GM21515 (cell line): Measurements from ENCODE around the gene TSPAN10.
"Not testable (repeated sequence)": the region's sequence is repeated elsewhere in the genome, so short reads cannot be mapped to it uniquely, and the experiment has no call there.

Experiments
- ATAC-seq: cut with Tn5 transposase; IDR thresholded peaks from one replicate; pipeline ENCODE4 v1.9.1; 2021; ENCODE audit not compliant: unreplicated experiment

Gene TSPAN10

GRCh38 chr17:81659038-81659437 is 22.0 kb downstream of the TSPAN10 start:
- no peak for ATAC-seq

GRCh38 chr17:81660441-81660840 is 23.4 kb downstream of the TSPAN10 start:
- ATAC-seq = no peak

DNA sequence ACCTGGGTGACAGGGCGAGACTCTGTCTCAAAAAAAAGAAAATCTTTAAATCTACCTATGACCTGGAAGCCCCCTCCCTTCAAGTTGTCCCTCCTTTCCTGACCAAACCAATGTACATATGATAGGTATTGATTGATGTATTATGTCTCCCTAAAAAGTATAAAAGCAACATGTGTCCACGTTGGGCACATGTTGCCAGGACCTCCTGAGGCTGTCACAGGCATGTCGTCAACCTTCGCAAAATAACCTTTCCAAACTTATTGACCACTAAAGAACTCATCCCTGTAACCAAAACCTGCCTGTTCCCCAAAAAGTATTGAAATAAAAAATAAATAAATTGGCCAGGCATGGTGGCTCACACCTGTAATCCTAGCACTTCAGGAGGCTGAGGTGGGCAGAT is 25.0 kb downstream of the TSPAN10 start:
- no peak for ATAC-seq

DNA sequence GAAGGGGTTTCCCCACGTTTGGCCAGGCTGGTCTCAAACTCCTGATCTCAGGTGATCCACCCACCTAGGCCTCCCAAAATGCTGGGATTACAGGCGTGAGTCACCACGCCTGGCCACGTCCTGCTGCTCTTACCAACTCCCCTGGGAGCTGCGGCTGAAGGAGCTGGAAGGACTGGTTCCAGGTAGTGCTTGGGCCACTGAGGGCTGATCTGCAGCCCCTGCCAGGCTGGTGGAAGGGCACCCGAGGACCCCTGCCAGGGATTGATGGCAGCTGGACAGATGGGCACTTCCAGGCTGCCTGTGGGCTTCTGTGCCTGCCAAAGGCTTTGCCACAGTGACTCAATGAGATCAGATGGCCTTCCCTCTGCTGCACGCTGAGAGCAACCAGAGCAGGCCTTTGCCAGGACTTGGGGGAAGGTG is 27.1 kb downstream of the TSPAN10 start:
- no peak for ATAC-seq

DNA sequence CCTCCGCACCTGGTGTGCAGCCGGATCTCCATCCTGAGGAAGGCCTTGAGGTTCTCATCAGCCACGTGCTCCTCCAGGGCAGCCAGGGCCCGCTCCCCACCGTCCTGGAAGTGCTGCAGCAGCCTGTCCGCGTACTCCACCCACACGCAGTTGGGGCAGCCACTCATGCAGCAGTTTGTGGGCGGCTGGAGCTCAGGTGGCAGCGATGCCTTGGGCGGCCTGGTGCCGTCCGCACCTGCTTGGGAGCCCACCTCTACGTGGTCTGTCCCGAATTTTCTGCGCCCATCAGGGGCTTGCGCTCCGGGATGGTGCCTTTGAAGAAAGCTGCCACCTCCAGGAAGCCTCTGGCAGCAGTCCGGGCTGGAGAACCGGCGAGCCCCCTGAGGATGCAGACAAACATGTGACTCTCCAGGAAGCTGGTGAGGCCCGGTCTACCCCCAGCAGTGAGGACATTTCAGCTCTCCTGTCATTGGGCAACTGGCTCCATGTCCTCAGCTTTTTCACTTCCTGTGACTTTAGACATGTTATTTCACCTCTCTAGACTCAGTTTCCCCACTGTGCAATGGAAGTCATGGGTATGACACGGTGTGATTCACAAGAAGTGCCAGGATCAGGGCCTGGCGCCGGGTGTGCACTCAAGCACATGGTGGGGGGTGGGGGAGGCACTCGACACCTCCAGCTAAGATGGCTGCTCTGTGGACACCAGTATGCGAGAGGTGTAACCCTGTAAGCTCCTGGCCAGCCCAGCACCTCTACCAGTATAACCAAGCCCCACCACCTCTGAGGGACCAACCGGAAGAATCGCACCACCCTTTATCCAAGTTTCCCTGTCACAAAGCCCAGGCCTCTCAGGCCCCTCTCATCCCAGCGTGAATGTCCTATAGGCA is 28.5 kb downstream of the TSPAN10 start:
- ATAC-seq = peak; percentile 7

GRCh38 chr17:81666092-81666341 is 29.0 kb downstream of the TSPAN10 start:
- ATAC-seq = no peak

DNA sequence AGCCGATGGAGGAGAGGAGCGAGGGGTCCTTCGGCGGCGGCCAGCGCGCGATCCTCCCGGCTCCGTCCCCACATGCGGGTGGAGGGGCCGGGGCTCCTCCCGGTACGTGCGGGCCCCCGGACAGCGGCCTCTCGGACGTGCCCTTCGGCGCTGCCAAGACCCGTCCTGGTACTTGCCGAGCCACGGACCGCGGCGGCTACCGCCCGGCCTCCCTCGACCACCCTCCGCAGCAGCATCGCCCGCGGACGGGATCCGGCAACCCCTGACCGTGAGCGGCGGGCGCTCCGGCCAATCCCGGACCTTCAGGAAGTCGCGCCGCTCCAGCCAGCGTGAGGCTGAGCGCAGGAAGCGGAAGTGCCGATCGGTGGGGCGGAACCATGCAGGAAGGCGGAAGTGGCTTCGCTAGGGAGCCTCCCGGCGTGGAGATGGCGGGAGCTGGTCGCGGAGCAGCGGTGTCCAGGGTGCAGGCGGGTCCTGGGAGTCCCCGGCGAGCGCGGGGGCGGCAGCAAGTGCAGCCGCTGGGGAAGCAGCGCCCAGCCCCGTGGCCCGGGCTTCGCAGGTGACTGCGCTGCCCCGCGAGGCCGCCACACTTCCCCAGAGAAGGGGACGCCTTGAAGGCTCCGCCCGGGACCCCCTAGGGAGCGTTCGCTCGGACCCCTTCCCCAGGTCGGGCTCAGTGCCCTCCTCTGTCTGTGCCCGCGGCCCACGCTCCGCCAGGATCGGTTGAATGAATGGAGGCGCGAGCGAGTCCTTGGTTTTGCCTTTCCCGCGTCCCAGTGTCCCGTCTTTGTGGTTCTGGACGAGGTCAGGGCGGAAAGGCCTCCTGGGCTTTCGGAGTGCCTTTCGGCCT is 29.6 kb downstream of the TSPAN10 start, which contains the start of the genes CCDC137 and OXLD1:
Gene CCDC137 (plus strand): TSS at position 396 of the 850 bp plus-strand sequence. CDS start 30 bp downstream, at position 426.
Gene OXLD1 (minus strand): TSS at position 264 of the 850 bp plus-strand sequence. CDS start 28 bp downstream, at position 236.
- ATAC-seq = peak; percentile 86

- no peak for ATAC-seq
Observed at GRCh38 chr17:81667754-81668153, 30.8 kb downstream of the TSPAN10 start.

DNA sequence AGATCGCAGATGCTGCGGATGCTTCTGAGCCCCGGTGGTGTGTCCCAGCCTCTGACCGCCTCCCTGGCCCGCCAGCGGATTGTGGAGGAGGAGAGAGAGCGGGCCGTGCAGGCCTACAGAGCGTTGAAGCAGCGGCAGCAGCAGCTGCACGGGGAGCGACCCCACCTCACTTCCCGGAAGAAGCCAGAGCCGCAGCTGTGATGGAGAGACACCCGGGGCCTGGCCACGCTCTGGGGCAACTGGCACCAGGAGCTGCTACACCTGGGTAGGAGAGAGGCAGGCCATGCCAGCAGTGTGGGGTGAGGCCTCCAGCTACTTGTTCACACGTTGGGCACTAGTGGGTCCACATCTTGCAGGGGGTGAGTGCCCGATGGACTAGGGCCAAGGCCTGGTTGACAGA is 35.5 kb downstream of the TSPAN10 start:
- ATAC-seq = no peak

DNA sequence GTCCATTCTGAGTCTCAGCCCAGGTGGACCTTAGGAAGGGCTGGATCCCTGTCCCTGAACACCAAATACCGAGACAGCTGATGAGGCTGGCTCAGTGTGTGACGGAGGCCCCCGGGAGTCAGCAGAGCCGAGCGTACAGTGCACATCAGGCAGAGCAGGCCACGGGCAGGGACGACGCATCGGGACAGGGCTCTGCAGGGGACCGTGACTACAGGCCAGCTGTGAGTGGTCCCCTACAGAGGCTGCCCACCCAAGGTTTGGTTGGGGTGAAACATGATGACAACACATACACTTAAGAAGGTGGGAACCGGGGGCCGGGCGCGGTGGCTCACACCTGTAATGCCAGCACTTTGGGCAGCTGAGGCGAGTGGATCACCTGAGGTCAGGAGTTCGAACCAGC is 36.0 kb downstream of the TSPAN10 start:
- no peak for ATAC-seq

- ATAC-seq = no peak
Observed at GRCh38 chr17:81673561-81674258, 36.7 kb downstream of the TSPAN10 start.

DNA sequence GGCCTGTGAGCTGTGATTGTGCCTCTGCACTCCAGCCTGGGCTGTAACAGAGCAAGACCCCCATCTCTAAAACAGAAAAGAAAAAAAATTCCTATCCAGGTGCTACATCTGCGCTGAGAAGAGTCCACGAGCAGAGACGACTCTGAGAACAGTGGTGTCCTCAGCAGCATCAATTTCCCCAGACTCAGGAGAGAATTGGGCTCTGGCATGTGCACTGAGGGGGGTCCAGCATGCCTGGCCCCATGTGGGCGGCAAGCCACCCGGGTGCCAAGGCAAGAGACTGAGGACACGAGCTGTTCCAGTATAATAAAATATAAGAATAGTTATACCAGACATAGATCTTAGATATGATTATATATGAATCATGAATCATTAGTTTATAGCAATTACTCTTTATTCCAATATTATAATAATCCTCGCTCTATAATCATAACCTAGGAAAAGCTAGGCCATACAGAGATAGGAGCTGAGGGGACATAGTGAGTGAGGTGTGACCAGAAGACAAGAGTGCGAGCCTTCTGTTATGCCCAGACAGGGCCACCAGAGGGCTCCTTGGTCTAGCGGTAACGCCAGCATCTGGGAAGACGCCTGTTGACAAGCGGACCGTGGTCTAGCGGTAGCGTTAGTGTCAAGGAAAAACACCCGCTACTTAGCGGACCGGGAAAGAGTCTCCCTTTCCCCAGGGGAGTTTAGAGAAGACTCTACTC is 38.7 kb downstream of the TSPAN10 start:
- not testable (repeated sequence) for ATAC-seq

DNA sequence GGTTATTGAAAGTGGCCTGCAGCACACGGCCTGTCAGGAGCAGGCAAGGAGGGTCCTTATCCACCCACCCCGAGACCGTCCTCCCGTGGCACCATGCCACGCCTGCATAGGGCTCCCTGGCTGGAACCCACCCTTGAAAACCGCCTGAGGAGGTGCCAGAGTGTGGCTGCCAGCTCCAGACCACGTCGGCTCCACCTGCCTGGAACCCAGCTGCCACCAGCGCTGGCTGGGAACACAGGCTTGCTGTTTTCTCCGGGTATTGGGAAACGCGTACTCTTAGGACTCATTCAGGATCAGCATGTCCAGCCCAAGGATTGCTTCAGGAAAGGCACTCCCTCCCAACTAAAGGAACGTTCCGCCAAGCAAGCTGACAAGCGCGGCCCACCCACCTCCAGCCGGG is 39.9 kb downstream of the TSPAN10 start:
- ATAC-seq = no peak

- no peak for ATAC-seq
Observed at GRCh38 chr17:81680150-81680549, 43.2 kb downstream of the TSPAN10 start.

DNA sequence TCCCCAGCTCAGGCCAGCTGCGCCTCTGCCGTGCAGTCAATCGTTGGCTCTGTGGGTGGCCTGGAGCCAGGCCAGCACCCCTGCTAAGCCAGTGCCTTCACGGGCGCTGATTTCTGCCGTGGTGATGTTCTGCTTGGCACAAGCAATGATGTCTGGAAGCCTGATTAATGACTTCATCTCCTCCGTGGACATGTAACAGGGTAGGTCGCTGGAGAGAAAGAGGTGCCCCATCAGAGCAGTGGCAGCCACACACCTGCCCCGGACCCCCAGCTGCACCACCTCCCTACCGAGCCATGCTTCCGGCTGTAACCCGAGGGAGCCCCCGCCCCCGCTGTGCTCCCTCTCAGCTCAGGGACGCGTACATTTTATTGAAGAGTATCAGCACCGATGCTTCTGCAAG is 44.7 kb downstream of the TSPAN10 start:
- no peak for ATAC-seq

GRCh38 chr17:81682565-81683207 is 45.7 kb downstream of the TSPAN10 start:
- no peak for ATAC-seq

GRCh38 chr17:81683208-81683583 is 46.2 kb downstream of the TSPAN10 start:
- ATAC-seq = peak; percentile 8

GRCh38 chr17:81683584-81684441 is 46.8 kb downstream of the TSPAN10 start, which contains the start of the genes ARL16 and HGS:
TSS of gene ARL16 (minus strand) at chr17:81683797. CDS start at chr17:81683753, 44 bp downstream.
TSS of gene HGS (plus strand) at chr17:81684011. CDS start at chr17:81684067, 56 bp downstream.
- ATAC-seq = peak; percentile 85

DNA sequence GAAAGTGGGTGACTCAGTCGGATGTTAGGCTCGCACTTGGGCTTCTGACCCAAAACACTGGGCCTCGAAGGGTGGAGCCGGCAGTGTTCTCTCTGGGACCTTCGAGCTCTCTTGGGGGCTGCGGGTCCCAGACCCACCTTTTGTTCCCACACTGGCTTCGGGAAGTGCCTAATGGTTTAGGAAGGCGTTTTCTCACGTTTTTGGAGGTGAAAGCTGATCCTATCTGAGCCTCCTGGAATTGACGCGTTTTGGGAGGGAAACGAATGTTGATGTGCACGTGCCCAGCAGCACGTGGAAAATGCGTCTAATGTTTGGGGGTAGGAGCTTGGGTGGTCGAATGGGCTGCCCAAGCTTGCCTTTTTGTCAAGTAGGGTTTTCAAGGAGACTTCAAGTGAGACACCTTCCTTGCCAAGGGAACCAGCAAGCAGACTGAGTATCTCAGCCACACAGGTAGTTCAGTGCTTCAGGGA is 47.5 kb downstream of the TSPAN10 start:
- ATAC-seq = no peak
